Amygdala (tissue), 56 donors: ENCODE results near the gene F12.
"Not testable (repeated sequence)": the region's sequence is repeated elsewhere in the genome, so short reads cannot be mapped to it uniquely, and the experiment has no call there.

Experiments used
- DNase-seq, 56 donors: peaks; one replicate each; lab custom pipeline; 2025; lab: John Stamatoyannopoulos, UW

Gene F12

DNA sequence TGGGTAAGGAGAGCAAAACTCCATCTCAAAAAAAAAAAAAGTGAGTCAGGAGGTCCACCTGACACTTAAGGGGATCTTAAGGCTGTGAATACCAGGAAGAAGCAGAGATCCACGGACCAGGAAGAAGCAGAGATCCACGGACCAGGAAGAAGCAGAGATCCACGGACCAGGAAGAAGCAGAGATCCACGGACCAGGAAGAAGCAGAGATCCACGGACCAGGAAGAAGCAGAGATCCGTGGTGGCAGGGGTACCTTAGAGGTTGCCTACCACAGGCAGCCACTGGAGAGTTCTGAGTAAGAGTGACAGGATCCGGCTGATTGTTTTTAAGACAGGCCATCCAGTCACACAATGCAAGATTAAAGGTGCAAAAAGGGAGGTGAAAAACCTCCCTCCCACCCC, 11.1 kb upstream of the F12 start:
- DNase-seq, result not testable (repeated sequence)

DNA sequence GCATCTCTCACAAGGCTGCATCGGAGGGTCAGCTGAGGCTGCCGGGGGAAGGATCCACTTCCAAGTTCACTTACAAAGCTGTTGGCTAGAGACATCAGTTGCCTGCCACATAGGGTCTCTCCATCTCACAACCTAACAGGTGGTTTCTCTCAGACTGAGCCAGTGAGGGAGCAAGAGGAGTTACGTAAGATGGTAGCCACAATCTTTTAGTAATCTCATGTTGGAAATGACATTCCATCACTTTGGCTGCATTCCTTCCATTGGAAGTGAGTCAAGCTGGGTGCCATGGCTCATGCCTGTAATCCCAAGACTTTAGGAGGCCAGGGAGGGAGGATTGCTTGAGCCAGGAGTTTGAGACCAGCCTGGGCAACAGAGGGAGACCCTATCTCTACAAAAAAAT, 9.7 kb upstream of the F12 start:
- DNase-seq, result no peak

DNA sequence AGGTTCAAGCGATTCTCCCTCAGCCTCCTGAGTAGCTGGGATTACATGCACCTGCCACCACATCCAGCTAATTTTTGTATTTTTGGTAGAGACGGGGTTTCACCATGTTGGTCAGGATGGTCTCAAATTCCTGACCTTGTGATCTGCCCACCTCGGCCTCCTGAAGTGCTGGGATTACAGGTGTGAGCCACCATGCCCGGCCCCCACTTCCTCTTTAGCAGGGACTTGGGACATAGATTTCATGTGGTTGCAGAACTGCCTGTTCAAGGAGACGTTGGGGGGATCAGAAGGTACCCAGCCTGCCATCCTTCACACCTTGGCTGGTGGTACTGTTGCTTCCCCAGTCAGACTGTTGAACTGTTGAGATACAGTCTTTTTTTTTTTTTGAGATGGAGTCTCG, 7.7 kb upstream of the F12 start:
- DNase-seq, result not testable (repeated sequence)

DNA sequence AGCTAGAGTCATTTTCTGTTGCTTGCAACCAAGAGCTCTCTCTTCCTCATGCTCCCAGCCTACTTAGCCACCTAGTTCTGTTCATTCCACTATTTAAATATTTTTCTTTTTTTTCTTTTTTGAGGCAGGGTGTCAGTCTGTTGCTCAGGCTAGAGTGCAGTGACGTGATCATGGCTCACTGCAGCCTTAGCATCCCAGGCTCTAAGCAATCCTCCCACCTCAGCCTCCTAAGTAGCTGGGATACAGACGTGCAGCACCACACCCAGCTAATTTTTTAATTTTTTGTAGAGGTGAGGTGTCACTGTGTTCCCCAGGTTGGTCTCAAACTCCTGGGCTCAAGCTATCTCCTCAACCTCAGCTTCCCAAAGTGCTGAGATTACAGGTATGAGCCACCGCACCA, 5.1 kb upstream of the F12 start:
- no peak for DNase-seq

DNA sequence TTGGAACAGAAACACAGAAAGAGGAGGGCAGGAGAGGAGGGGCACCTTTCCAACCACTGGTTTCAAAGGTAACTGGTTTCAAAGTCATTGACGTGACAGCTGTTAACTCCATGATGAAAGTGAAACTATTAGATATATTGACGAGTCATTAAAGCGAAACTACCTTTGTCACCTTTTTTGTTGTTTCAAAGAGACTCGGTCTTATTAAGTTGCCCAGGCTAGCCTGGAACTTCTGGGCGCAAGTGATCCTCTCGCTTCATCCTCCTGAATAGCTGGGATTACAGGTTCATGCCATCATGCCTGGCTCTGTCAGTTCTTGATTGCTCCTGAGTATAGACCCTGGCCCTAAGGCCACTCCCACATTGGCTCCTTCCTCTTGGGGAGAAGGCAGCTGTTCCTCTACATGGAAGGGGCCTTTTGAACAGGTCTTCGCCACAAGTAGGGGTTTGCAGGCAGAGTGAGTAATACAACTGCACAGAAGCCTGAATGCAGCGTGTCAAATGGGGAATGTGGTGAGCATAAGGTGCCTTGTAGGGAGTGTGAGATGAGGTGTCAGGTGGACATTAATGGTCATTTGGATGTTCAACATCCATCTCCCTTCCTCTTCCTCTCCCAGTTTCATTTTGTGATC, 3.4 kb upstream of the F12 start:
- DNase-seq, result no peak

DNA sequence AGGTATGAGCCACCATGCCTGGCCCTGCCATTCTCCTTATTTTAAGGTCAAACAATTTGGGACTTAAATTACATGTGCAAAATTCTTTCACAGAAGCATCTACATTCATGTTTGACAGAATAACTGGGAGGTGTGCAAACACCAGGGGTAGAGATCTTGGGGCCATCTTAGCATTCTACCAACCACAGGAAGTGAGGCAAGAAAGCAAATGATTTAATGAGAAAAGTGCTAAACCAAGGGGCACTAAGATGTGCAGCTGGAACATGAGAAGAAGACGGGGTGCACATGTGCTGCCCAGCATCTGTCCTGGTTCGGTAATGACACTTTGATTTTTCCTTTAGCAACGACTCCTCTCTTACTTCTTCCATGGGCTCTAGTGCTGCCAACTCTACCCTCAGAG, 1.2 kb upstream of the F12 start:
- no peak for DNase-seq

DNA sequence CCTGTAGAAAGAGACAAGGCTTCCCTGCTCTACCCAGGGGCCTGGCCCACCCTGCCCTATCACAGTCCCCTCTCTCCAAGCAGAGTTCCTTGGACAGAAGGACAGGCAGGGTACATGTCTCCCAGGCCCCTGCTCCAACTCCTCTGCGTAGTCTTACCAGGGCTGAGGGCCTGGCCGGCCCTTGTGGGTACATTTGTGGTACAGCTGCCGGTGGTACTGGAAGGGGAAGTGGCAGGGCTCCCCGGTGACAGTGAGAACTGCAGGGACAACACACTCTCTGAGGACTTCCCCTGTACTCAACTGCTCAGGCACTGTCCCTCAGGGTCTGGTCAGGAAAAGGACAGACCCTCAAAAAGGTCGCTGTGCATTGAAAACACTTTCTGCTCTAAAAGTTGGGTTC, 3.6 kb downstream of the F12 start:
- DNase-seq, result no peak

DNA sequence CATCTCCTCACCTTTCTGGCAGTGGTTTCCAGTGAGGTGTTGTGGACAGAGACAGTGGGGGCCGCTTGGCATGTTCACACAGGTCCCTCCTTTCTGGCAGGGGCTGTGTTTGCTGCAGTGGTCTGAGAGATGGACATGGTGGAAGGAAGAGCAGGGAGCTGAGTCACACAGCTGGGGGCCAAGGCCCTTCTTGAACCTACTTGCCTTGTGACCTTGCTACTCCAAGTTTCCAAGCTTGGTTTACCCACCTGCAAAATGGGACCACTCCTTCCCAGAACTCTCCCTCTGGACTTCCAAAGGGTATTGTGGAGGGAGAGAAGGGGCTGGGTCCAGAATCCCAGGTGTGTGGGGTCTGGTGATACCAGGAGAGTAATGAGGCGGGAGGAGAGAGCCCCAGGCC, 4.1 kb downstream of the F12 start:
- DNase-seq, result no peak

DNA sequence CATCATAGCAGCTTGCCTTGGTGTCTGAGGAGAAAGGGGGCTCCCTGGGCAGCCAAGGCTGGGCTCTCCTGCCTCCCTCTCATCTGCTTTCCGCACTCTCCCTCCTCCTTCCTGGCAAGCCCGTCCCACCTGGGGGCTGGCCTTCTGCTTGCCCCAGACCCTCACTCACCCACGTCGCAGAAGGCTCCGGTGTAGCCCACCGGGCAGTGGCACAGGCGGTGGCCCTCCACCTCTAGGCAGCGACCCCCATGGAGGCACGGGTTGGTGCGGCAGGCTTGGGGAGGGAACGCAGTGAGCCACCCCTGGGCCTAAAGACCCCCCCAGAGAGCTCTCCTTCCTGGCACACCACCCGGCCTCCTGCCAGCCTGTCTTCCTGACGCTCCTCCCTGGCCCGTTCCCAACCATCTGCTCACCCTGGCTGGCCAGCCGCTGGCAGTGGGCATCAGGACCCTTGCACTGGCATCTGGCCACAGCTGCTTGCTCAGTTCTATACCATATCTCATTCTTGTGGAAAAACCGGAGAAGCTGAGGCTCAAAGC, 4.7 kb downstream of the F12 start:
- peak in 1 of 56 donors; percentile 14 for DNase-seq

DNA sequence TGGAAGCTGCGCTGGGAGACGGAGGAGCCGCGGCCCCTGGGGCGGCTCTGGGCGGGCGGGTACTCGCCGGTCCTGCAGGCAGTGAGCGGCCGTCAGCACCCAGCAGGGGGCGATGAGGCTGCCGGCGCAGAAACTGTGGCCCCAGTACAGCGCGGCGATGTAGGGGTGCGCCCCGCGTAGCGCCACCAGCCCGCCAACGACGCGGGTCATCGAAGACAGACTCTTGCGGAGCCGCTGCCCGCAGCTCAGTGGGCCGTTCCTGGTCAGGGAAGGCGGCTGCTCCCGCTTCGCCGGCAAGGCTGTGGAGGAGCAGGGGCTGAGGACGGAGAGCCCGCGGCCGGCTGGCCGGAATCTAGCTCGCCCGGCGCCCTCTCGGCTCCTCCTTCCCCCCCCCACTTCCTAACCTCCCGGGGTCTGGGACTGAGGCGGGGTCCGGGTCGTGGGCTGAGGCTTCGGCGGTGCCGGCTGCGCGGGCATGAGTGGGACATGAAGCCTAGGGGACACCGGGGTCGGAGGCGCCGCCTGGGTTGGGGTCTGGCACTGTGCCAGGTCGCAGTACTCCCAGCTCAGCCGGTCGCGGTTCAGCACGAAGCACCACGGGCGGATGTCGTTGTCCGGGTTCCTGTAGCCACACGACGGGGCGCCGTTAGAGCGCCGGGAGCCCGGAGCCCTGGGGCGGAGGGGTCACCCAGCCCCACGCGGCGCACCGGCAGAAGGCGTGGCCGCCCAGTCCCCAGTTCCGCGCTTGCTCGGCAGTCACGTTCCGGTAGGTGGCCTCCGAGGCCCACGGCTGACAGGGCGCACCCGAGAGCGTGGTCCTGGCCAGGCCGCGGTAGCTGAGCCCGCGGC, 5.3 kb downstream of the F12 start:
- DNase-seq, result peak in 41 of 56 donors; percentile 16 to 84 (median 47)

DNA sequence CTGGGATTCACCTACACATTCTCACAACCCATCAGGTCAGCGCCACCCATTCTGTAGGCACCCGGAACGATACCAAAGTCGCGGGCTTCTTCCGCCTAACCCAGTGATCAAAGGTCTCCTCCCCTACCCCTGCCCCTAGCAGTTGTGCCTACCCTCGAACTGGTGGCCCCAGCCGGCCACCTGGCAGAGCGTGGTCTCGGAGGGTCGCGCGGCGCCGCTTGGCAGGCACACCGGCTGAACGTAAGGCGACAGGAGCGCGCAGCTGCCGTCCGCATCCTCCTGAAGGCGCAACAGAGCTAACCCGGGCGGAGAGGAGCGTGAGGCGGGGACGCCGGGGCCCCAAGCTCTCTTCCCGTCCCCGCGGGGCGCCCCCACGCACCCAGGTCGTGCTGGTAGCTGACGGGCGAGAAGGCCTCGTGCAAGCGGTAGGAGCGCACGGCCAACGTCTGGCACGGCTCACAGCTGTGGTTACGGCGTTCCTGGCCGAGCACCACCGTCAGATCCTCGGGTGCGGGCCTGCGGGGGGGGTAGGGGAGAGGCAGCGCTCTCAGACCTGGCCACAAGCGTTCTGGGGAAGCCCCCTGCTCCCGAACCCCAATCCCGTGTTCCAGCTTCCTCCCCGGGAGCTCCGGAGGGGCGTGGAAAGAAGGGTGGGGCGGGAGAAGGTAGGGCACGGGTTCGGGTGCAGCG, 6.1 kb downstream of the F12 start:
- DNase-seq, result peak in 4 of 56 donors; percentile 12 to 51 (median 43)

DNA sequence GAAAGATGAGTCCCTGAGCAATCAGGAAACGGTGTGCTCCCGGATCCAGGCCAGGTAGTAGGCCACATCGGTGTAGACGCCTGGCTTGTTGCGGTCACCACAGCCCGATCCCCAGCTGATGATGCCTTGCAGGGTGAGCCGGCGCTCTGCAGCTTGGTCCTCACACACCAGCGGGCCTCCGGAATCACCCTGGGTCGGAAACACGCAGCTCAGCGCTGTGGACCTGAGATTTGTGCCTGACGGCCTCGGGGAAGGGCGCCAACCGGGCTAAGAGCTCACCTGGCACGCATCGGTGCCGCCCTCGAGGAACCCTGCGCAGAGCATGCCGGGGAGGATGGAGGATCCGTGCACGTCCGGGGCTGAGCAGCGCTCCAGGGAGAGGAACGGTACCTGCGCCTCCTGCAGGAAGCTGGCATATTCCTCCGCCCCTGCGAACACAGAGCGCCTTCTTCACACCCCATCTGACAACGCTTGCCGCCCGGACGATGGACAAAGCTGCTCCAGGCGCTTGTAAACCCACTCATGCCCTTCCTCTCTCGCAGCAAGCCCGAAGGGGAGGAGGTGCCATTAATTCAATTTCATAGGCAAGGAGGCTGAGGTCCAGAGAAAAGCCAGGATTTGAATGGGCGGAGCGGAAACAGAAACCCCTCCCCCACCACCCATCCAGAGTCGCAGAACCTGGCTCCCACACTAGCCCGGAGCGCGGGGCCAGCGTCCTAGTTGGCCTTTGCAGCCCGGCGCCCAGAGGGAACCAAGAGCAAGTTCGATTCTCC, 6.9 kb downstream of the F12 start:
- peak in 24 of 56 donors; percentile 8 to 71 (median 26) for DNase-seq

DNA sequence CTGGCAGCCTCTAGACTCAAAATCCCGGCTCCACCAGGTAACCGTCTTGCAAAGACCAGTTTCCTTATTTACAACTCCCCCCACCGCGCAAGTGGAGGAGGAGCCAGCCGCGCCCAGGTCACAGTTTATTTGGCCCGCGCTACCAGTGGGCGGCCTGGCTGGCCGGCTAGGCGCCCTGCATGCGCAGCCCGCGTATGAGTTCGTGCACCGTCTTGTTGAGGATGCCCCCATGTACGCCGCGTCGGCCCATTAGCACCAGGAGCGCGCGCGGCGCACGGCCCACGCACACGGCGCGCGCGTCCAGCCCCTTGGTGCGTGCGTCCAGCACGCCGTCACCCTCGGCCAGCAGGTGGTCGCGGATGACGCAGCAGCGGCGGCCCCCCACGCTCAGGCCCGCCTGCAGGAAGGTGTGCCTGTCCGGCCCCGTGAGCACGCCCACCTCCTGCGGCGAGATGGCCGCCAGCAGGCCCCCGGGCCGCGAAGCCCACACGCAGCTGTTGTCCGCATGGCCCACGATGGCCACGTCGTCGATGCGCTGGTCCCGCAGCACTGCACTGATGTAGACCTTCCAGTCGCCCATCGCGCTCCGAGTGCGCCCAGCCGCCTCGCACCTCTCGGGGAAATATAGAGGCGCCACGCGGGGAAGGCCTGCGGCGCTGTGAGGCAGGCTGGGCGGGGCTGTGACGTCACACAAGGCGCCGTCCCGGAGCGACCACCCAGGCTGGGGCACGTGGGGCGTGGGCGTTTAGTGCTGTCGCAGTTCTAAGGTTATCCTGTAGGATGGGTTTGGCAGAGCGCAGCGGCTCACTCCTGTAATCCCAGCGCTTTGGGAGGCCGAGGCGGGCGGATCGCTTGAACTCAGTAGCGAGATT, 9.1 kb downstream of the F12 start, which contains the start of gene PFN3:
TSS of gene PFN3 (minus strand) at position 665 of the 872 bp plus-strand sequence. CDS start at position 580, 85 bp downstream.
- peak in 2 of 56 donors; percentile 17 to 27 for DNase-seq

DNA sequence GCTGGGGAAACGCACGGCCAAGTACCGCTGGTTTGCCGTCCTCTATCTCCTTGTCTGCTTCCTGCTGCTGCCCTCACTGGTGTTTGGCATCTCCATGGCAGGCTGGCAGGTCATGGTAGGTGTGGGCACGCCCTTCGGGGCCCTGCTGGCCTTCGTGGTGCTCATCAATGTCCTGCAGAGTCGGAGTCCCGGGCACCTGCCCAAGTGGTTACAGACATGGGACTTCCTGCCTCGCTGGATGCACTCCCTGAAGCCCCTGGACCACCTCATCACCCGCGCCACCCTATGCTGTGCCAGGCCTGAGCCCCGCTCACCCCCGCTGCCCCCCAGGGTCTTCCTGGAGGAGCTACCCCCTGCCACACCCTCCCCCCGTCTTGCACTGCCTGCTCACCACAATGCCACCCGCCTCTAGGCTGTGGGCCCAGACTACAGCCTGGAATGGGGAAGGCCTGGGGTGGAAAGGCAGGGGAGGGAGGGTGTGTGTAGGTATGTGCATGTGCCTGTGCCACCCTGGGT, 11.4 kb downstream of the F12 start:
- DNase-seq, result no peak

DNA sequence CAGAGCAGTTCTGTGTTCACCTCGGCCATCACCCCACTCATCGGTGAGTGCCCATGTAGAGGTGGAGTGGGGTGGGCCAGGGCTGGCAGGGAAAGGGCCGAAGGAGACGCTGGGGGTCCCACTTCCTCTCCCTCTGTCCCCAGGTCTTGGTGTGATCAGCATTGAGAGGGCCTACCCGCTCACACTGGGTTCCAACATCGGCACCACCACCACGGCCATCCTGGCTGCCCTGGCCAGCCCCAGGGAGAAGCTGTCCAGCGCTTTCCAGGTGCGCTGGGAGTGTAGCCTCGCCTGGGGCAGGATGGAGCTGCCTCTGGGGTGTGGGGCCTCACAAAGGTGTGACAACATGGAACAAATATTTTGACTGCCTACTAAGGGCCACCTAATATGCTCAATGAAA, 12.6 kb downstream of the F12 start:
- DNase-seq, result no peak

DNA sequence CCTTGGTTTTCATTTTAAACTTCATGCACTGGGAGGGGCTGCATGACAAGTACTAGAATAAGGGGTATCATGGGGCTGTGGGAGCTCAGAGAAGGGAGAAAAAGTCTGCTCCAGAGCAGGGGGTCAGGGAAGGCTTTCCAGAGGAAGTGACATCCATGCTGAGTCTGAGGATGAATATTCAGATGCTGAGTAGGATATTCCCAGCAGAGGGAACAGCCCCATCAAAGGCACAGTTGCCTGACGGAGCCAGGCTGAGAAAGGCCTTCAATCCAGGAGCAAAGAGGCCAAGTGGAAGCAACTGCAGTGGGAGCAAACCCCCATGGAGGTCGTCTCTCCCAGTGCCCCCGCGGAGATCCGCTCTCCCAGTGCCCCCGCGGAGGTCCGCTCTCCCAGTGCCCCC, 13.3 kb downstream of the F12 start:
- no peak for DNase-seq

DNA sequence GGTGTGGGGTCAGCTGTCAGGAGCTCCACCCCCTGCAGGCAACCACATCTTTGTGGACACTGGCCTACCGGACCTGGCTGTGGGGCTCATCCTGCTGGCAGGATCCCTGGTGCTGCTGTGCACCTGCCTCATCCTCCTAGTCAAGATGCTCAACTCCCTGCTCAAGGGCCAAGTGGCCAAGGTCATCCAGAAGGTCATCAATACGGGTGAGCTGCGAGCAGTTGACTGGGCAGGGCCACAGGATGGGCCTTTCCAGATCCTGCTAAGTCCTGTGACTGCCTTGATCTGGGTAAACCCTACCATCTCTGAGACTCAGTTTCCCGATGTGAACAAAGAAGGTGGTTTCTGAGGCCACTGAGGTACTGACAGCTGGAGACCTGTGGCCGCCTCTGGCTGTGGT, 15.4 kb downstream of the F12 start:
- DNase-seq, result no peak

DNA sequence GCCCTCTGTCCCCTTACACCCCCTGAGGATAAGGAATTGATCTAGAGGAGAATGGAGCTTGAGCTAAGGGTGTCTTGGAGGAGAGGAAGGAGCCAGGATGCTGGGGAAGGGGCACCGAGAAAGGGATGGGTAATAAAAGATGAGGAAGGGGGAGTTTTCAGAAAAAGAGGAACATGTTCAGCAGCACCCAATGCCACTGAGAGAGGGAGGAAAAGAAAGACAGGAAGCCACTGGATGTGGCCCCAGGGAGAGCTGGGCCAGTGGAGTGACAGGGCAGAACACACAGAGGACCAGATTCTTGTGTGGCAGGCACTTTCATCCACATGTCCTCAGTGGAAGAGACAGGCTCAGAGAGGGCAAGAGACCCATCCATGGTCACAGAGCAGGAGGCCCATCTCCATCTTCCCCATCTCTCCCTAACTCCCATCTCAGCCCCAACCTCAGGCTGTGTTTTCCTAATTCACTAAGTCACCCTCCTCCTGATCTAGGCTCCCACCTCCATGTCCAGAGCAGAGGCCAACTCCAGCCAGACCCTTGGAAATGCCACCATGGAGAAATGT, 16.1 kb downstream of the F12 start:
- DNase-seq, result no peak

DNA sequence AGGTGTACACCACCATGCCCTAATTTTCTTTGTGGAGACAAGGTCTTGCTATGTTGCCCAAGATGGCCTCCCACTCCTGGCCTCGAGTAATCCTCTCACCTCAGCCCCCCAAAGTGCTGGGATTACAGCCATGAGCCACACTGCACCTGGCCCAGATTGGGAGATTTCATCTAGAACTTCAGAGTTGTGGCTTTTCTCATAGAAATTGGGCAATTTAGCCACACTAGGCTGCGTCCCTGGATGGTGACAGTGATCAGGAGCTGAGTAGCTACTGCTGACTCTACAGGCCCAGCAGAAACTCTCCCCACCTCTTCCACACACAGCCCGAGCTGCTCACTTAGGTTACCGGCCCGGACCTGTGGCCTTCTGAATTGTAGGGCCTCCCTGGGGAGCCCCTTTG, 16.6 kb downstream of the F12 start:
- DNase-seq, result no peak
